CD4-positive, alpha-beta T cell treated with Interleukin-1 beta for 1 hour (primary cell): ENCODE results near the gene ARHGEF2.

ENCODE experiments used
- DNase-seq, 2 donors: peaks; one replicate each; pipeline ENCODE4 v3.0.0-alpha.2; 2020 to 2022

The ARHGEF2 gene

DNA sequence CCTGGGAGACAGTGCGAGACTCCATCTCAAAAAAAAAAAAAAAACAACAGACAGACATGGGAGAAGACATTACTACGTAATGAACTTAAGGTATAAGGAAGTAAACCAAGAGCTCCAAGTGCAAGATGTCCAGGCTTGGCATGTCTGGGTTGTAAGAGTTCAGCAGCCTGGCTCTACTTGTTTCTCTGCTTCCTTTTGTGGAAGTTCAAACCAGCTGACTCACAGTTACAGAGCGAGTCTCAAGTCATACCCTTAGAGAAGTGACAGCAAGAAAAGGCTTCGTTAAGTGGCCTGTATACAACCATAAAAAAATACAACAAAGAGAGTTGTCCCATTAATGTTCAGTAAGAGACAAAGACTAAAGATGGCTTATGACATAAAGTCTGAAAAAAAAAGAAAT is 68.5 kb downstream of the ARHGEF2 start:
- DNase-seq = peak; percentile 21 to 58

DNA sequence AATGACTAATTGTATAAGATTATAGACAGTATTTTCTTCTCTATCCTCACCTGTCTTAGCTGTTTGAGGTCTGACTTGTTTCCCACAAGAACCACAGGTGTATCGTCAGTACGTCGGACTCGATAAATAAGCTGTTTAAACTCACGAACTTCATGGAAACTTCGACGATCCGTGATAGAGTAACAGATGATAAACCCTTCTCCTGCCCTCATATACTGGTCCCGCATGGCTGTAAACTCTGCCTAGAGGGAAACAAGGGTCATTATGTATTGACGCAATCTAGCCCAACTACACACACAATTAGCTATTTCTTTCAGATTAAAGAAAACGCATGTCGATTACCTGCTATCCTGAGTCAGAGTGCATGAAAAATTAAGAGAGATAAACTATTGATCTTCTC is 74.1 kb downstream of the ARHGEF2 start:
- DNase-seq = no peak

DNA sequence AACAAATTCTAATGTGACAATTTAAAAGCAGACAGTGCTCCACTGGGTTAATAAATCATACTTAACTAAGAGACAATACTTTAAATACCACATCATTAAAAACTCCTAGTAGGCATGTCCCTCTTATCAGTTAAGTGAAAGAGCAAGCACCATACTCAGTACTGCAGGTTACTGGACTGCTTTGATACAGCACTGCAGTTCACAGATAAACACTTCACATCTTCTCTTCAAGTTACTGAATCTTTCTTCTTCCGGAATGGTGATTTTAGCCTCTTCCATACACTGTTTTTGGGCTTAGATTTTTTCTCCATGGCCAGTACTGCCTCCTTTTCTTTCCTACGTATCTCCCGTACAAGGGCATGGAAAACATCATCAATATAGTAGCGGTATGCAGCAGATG is 78.2 kb downstream of the ARHGEF2 start:
- DNase-seq = no peak

DNA sequence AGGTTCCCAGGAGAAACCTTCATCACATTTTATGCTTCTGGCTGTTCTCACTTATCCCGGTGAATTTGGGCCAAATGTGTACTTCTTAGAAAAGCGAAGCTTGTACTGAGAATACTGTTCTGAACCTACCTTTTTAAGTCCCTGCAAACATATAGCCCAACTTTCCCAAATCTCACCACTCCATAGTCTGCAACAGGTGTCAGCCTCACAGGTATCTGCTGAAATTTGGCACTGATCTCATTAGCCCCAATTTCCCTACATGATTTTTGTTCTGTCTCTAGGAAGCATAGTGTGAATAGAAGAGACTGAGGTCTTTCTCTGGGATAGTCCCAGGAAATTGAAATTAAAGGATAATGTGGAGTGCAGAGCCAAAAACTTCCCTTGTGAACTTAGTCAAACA is 78.7 kb downstream of the ARHGEF2 start:
- no peak for DNase-seq

DNA sequence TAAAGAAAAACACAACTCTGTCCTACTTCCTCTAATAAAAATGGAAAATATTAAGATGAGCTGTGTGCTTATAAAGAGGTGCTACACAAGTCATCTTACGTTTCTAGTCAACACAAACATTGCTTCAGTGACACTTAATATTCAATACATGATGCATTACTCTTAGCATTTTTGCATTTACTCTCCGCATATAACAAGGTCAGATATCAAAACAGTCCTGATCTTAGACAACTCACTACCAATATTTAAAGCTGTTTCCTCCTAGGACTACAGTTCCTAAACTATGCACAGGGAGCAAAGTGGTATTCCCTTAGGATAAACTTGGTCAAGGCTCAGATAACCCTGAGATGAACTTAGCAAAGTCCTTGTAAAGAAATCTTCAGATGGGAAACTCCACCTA is 79.5 kb downstream of the ARHGEF2 start:
- no peak for DNase-seq

DNA sequence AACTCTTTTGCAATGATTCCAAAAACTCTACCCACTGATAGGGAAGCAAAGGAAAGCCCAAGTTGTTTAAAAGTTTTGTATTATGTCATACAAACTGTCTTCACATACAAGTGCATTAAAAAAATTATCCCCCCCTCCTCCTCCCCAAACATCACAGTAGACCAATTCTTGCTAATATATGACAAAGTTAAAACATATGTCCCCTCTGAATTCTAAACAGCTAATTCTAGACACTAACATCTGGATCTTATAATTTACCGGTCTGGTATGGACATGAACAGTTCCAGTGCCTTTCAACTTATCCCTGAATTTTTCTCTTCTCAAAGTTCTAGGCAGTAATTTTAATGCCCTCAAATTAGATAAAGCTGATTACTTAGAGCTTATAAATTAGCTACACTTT is 80.6 kb downstream of the ARHGEF2 start:
- DNase-seq = no peak
